Trophoblast cell (in vitro differentiated cells and primary cell): ENCODE results near the gene KCNH6.

Experiments used
- DNase-seq, 2 donors: peaks; one replicate each; pipeline ENCODE4 v3.0.0-alpha.2; 2016
- H2AFZ ChIP-seq: 2 replicates; pipeline ENCODE4 v1.6.1; 2013; ENCODE audit warnings: low read length, moderate library complexity, mild to moderate bottlenecking; ENCODE audit not compliant: insufficient read depth, poor library complexity
- H2AK5ac ChIP-seq: 2 replicates; pipeline ENCODE4 v1.6.1; 2013; ENCODE audit warnings: mild to moderate bottlenecking, low read length
- H2BK120ac ChIP-seq: 2 replicates; pipeline ENCODE4 v1.6.1; 2013; ENCODE audit warnings: low read length, mild to moderate bottlenecking, moderate library complexity; ENCODE audit not compliant: insufficient read depth, poor library complexity
- H2BK12ac ChIP-seq: 2 replicates; pipeline ENCODE4 v1.6.1; 2013; ENCODE audit warnings: mild to moderate bottlenecking, low read length, moderate library complexity
- H2BK5ac ChIP-seq: 2 replicates; pipeline ENCODE4 v1.6.1; 2013; ENCODE audit warnings: low read length, low read depth, moderate library complexity, mild to moderate bottlenecking; ENCODE audit not compliant: poor library complexity
- H3K14ac ChIP-seq: 2 replicates; pipeline ENCODE4 v1.6.1; 2013; ENCODE audit warnings: mild to moderate bottlenecking, low read length
- H3K18ac ChIP-seq: 2 replicates; pipeline ENCODE4 v1.6.1; 2013; ENCODE audit warnings: mild to moderate bottlenecking, low read length
- H3K23ac ChIP-seq: 2 replicates; pipeline ENCODE4 v1.6.1; 2013; ENCODE audit warnings: low read length
- H3K27ac ChIP-seq: 2 replicates; pipeline ENCODE4 v1.5.1; 2013; ENCODE audit warnings: low read depth, mild to moderate bottlenecking, inconsistent platforms, low read length, moderate library complexity
- H3K27me3 ChIP-seq: 2 replicates; pipeline ENCODE4 v1.6.1; 2013; ENCODE audit warnings: inconsistent platforms, mild to moderate bottlenecking, low read length, moderate library complexity; ENCODE audit not compliant: insufficient read depth
- H3K36me3 ChIP-seq, 2 experiments: 1 replicate in 1 of 2; 2 replicates in 1 of 2; pipeline ENCODE4 v1.6.1; 2013; ENCODE audit warnings: low read length in 2 of 2, mild to moderate bottlenecking in 2 of 2, moderate library complexity in 1 of 2; ENCODE audit not compliant: insufficient read depth in 2 of 2, control insufficient read depth in 1 of 2
- H3K4ac ChIP-seq: 2 replicates; pipeline ENCODE4 v1.6.1; 2013; ENCODE audit warnings: low read depth, mild to moderate bottlenecking, low read length, moderate library complexity
- H3K4me1 ChIP-seq, 2 experiments: 1 replicate in 1 of 2; 2 replicates in 1 of 2; pipeline ENCODE4 v1.6.1; 2013; ENCODE audit warnings: low read length in 2 of 2, mild to moderate bottlenecking in 2 of 2, moderate library complexity in 1 of 2; ENCODE audit not compliant: insufficient read depth in 2 of 2, control insufficient read depth in 1 of 2
- H3K4me2 ChIP-seq: 2 replicates; pipeline ENCODE4 v1.6.1; 2013; ENCODE audit warnings: inconsistent platforms, mild to moderate bottlenecking, low read length, moderate library complexity
- H3K4me3 ChIP-seq: 2 replicates; pipeline ENCODE4 v1.5.1; 2013; ENCODE audit warnings: mild to moderate bottlenecking, low read depth, low read length, inconsistent platforms
- H3K79me1 ChIP-seq: one replicate; pipeline ENCODE4 v1.6.1; 2013; ENCODE audit warnings: low read length
- H3K79me2 ChIP-seq: 2 replicates; pipeline ENCODE4 v1.6.1; 2013; ENCODE audit warnings: low read length, mild to moderate bottlenecking; ENCODE audit not compliant: control insufficient read depth, insufficient read depth, poor library complexity
- H3K9ac ChIP-seq: 2 replicates; pipeline ENCODE4 v1.6.1; 2013; ENCODE audit warnings: mild to moderate bottlenecking, low read length
- H3K9me3 ChIP-seq: 2 replicates; pipeline ENCODE4 v1.6.1; 2013; ENCODE audit warnings: low read depth, mild to moderate bottlenecking, control low read depth, inconsistent platforms, low read length; ENCODE audit not compliant: insufficient read depth
- H4K12ac ChIP-seq: 2 replicates; pipeline ENCODE4 v1.6.1; 2013; ENCODE audit warnings: low read depth, mild to moderate bottlenecking, low read length, moderate library complexity
- H4K8ac ChIP-seq: 2 replicates; pipeline ENCODE4 v1.6.1; 2013; ENCODE audit warnings: low read depth, mild to moderate bottlenecking, low read length, moderate library complexity
- H4K91ac ChIP-seq: one replicate; pipeline ENCODE4 v1.6.1; 2013; ENCODE audit warnings: low read depth, mild to moderate bottlenecking, low read length, moderate library complexity
- WGBS: extraction: QIAGEN DNeasy Blood & Tissue Kit; methylation state at CpG from one replicate; pipeline ENCODE4 v1.1.7; 2013; ENCODE audit warnings: missing lambda C conversion rate; ENCODE audit not compliant: insufficient read length, insufficient coverage; ENCODE audit errors: extremely low coverage; 5-methylcytosine and 5-hydroxymethylcytosine counted together

Gene KCNH6

DNA sequence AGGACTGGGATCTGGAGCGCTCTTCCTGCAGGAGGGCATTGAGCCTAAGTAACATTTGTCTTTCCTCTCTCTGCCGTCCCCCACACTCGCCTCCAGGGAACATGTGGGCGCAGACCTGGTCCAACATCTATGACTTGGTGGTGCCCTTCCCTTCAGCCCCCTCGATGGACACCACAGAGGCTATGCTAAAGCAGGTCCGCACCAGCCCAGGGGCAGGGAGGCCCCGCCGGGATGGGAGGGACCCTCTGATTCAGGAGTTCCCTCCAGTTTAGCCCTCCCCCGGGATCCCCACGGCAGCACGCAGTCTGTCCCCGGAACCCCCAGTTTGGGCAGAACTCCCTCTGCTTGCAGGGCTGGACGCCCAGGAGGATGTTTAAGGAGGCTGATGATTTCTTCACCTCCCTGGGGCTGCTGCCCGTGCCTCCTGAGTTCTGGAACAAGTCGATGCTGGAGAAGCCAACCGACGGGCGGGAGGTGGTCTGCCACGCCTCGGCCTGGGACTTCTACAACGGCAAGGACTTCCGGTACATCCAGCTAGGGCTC, 32.2 kb upstream of the KCNH6 start:
- no peak for DNase-seq
- Histone ChIP-seq H4K12ac (no peak overlapping the region), H2AFZ (no peak overlapping the region), H3K27ac (no peak overlapping the region), H2BK12ac (no peak overlapping the region), H3K79me2 (no peaks in the 10 kb centered on the region), H3K4ac (no peak overlapping the region), H3K14ac (no peak overlapping the region), H2AK5ac (no peak overlapping the region), H3K4me3 (no peak overlapping the region), H4K8ac (no peak overlapping the region), H3K9me3 (peaks cover 2% of the 10 kb centered on the region), H2BK120ac (no peak overlapping the region), H3K27me3 (no peaks in the 10 kb centered on the region), H4K91ac (no peak overlapping the region), H3K9ac (no peak overlapping the region), H3K4me1 (no peaks in the 10 kb centered on the region), H3K36me3 (no peaks in the 10 kb centered on the region), H3K18ac (no peak overlapping the region), H3K79me1 (no peaks in the 10 kb centered on the region), H3K23ac (no peak overlapping the region), H3K4me2 (no peak overlapping the region), H2BK5ac (no peak overlapping the region)
- no CpG with 5 or more reads among the region's 22 CpGs for WGBS

DNA sequence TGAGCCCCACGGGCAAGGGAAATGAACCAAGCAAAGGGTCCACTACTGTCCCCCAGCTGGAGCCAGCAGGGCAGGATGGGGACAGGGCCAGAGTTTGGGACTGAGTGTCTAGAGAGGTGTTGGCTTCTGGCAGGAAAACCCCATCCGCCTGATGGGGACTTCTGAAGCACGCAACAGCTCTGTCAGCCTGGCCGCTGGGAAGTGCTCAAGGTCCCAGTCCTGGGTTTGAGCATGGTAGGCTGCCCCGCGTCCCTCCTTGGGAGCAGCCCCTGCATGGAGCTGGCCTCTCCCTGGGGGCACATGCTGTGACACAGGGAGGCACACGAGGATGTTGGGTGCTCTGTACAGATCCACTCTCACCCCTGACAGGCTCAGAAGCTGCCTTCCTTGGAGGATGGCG, 31.7 kb upstream of the KCNH6 start:
- H3K9ac ChIP-seq, result no peak overlapping the region
- H3K79me2 ChIP-seq, result no peaks in the 10 kb centered on the region
- H3K4me1 ChIP-seq, result no peaks in the 10 kb centered on the region
- no peak overlapping the region for H2AK5ac ChIP-seq
- H2BK12ac ChIP-seq, result no peak overlapping the region
- no peak overlapping the region for H2BK120ac ChIP-seq
- H3K18ac ChIP-seq, result no peak overlapping the region
- H3K27me3 ChIP-seq, result no peaks in the 10 kb centered on the region
- H4K91ac ChIP-seq, result no peak overlapping the region
- H3K4me2 ChIP-seq, result no peak overlapping the region
- no peak overlapping the region for H4K12ac ChIP-seq
- H4K8ac ChIP-seq, result no peak overlapping the region
- H3K27ac ChIP-seq, result no peak overlapping the region
- no peak for DNase-seq
- H3K23ac ChIP-seq, result no peak overlapping the region
- no peak overlapping the region for H2BK5ac ChIP-seq
- H3K36me3 ChIP-seq, result no peaks in the 10 kb centered on the region
- H3K79me1 ChIP-seq, result no peaks in the 10 kb centered on the region
- no peak overlapping the region for H2AFZ ChIP-seq
- WGBS, result no CpG with 5 or more reads among the region's 8 CpGs
- no peak overlapping the region for H3K4ac ChIP-seq
- H3K9me3 ChIP-seq, result peaks cover 2% of the 10 kb centered on the region
- no peak overlapping the region for H3K4me3 ChIP-seq
- H3K14ac ChIP-seq, result no peak overlapping the region

DNA sequence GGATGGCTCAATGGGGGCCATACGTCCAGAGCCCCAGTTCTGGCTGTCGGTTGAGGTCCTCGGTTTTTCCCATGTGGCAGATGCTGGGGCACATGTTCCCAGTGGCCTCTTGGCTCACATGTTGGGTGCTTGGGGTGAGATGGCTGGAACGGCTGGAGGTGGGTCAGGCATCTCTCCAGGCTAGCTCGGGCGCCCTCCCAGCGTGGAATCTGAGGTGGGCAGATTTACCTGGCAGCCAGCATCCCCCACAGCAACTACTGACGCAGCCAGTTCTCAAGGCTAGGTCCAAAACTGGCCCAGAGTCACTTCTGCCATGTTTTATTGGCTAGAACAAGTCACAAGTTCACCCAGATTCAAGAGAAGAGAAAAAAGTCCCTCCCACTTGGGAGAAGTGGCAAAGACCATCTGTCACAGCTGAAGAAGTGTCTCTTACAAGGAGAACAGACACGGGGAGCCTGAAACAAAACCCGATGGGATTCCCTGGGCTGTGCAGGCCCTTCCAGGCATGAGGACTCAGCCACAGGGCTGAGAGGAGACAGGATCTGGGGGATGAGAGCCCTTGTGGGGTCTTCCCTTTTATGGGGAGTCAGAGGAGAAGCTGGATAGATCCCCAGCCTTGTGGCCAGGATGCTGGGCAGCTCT, 31.1 kb upstream of the KCNH6 start:
- H3K27me3 ChIP-seq, result no peaks in the 10 kb centered on the region
- H2BK120ac ChIP-seq, result no peak overlapping the region
- H3K23ac ChIP-seq, result no peak overlapping the region
- DNase-seq, result no peak
- H4K91ac ChIP-seq, result no peak overlapping the region
- no peak overlapping the region for H4K8ac ChIP-seq
- WGBS, result no CpG with 5 or more reads among the region's 10 CpGs
- no peaks in the 10 kb centered on the region for H3K79me2 ChIP-seq
- no peaks in the 10 kb centered on the region for H3K79me1 ChIP-seq
- no peak overlapping the region for H3K4me3 ChIP-seq
- H3K9me3 ChIP-seq, result peaks cover 2% of the 10 kb centered on the region
- H3K9ac ChIP-seq, result no peak overlapping the region
- no peak overlapping the region for H3K27ac ChIP-seq
- no peak overlapping the region for H4K12ac ChIP-seq
- H3K4me1 ChIP-seq, result no peaks in the 10 kb centered on the region
- no peaks in the 10 kb centered on the region for H3K36me3 ChIP-seq
- no peak overlapping the region for H2AK5ac ChIP-seq
- no peak overlapping the region for H3K14ac ChIP-seq
- no peak overlapping the region for H3K4ac ChIP-seq
- no peak overlapping the region for H2AFZ ChIP-seq
- no peak overlapping the region for H3K4me2 ChIP-seq
- no peak overlapping the region for H2BK5ac ChIP-seq
- H3K18ac ChIP-seq, result no peak overlapping the region
- H2BK12ac ChIP-seq, result no peak overlapping the region

DNA sequence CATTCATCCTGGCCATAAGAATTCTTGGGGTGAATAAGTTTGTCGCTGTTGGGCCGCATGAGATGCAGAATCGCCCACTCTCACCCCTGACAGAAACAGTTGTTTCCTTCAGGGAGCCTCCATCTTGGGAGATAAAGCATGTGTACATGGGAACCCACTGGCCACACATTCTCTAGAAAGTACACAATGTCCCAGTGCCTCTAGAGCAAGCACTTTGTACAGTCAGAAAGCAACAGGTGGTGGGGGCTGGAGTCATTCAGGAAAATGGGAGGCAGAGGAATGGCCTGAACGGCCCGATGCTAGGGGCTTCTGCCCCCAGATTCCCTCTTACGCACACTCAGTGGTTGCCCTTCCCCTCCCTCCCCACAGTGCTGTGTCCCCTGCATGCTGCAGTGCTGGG, 30.2 kb upstream of the KCNH6 start:
- no peaks in the 10 kb centered on the region for H3K36me3 ChIP-seq
- no peak overlapping the region for H2AK5ac ChIP-seq
- H3K18ac ChIP-seq, result no peak overlapping the region
- H3K23ac ChIP-seq, result no peak overlapping the region
- H3K4me2 ChIP-seq, result no peak overlapping the region
- no peak overlapping the region for H3K14ac ChIP-seq
- no peak overlapping the region for H3K4me3 ChIP-seq
- no peak overlapping the region for H2BK5ac ChIP-seq
- no peak overlapping the region for H2BK12ac ChIP-seq
- peaks cover 2% of the 10 kb centered on the region for H3K9me3 ChIP-seq
- H3K27me3 ChIP-seq, result no peaks in the 10 kb centered on the region
- no peak overlapping the region for H3K4ac ChIP-seq
- H3K27ac ChIP-seq, result no peak overlapping the region
- H2AFZ ChIP-seq, result no peak overlapping the region
- no peak overlapping the region for H4K91ac ChIP-seq
- H4K8ac ChIP-seq, result no peak overlapping the region
- WGBS, result no CpG with 5 or more reads among the region's 6 CpGs
- H2BK120ac ChIP-seq, result no peak overlapping the region
- DNase-seq, result no peak
- no peak overlapping the region for H3K9ac ChIP-seq
- no peaks in the 10 kb centered on the region for H3K4me1 ChIP-seq
- H4K12ac ChIP-seq, result no peak overlapping the region
- no peaks in the 10 kb centered on the region for H3K79me1 ChIP-seq
- H3K79me2 ChIP-seq, result no peaks in the 10 kb centered on the region
